Activated CD4-positive, alpha-beta T cell treated with anti-CD3 and anti-CD28 coated beads, Interleukin-2, amount 10 ng/mL, durations not matched to agents 24 days and 14 days (primary cell): ENCODE results near the gene SYNE1. TPM values are rescaled to one million over a fixed set of nuclear protein-coding genes. Genes with fewer than 3 reads are reported as not detected.
"Not testable (repeated sequence)": the region's sequence is repeated elsewhere in the genome, so short reads cannot be mapped to it uniquely, and the experiment has no call there.

Source experiments
- DNase-seq: peaks from one replicate; pipeline ENCODE4 v3.0.0; 2022
- H3K27ac Mint-ChIP-seq: one replicate; pipeline ENCODE4 v1.8.0; 2022; ENCODE audit warnings: mild to moderate bottlenecking, mixed read lengths
- H3K27me3 Mint-ChIP-seq: one replicate; pipeline ENCODE4 v1.8.0; 2022; ENCODE audit warnings: mixed read lengths
- H3K36me3 Mint-ChIP-seq: one replicate; pipeline ENCODE4 v1.8.0; 2022; ENCODE audit warnings: low read depth, mild to moderate bottlenecking, mixed read lengths
- H3K4me1 Mint-ChIP-seq: one replicate; pipeline ENCODE4 v1.8.0; 2021; ENCODE audit warnings: mixed read lengths
- H3K4me3 Mint-ChIP-seq: one replicate; pipeline ENCODE4 v1.8.0; 2022; ENCODE audit warnings: mild to moderate bottlenecking, moderate library complexity, mixed read lengths
- H3K9me3 Mint-ChIP-seq: one replicate; pipeline ENCODE4 v1.8.0; 2021; ENCODE audit warnings: mixed read lengths
- intact Hi-C: fragments of 100-400 bp; cut with micrococcal nuclease; formaldehyde crosslinking; loops from one replicate; pipeline ENCODE4 v1.15.1; 2023
- total RNA-seq: library from RNA; stranded (reverse); gene quantifications from 2 replicates; pipeline ENCODE4 v1.2.3, GENCODE V29; 2022

The SYNE1 gene
- 10.0 and 14.9 TPM in 2 replicates for total RNA-seq

- Mint-ChIP-seq H3K4me3 (peak within 1 kb of the TSS; percentile 64), H3K27me3 (peaks cover 41% of the 10 kb centered on the region), H3K27ac (no peak within 1 kb of the TSS), H3K4me1 (peaks cover 7% of the 10 kb centered on the region), H3K9me3 (no peaks in the 10 kb centered on the region), H3K36me3 (no peaks in the 10 kb centered on the region)
- DNase-seq = no peak
- intact Hi-C loops = no loop called here
Measured at GRCh38 chr6:152637296-152638047, at the start of gene SYNE1. Gene SYNE1, minus strand, starts transcription at chr6:152637362. Its CDS starts 9,031 bp downstream, at chr6:152628331.

DNA sequence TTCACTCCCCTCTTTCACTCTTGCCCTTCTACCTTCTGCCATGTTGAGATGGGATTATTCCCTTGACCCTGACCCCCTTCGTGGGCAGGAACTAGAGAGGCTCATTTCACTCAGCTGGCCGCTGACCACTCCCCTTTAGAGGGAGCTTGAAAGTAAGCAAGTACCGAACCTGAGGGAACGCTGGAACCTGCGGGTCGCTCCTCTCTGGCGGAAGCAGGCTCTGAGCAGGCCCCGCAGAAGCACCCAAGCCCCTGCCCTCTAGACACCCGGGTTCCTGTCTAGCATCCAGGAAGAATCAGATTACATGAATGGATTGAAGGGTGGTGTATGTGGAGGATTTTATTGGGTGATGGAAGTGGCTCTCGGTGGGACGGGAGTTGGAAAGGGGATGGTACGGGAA, 48.7 kb upstream of the SYNE1 start:
- no peak for DNase-seq
- Mint-ChIP-seq H3K27ac (no peak overlapping the region), H3K27me3 (no peaks in the 10 kb centered on the region), H3K9me3 (no peaks in the 10 kb centered on the region), H3K4me3 (no peak overlapping the region), H3K4me1 (no peaks in the 10 kb centered on the region), H3K36me3 (no peaks in the 10 kb centered on the region)
- intact Hi-C loops = no loop called here

DNA sequence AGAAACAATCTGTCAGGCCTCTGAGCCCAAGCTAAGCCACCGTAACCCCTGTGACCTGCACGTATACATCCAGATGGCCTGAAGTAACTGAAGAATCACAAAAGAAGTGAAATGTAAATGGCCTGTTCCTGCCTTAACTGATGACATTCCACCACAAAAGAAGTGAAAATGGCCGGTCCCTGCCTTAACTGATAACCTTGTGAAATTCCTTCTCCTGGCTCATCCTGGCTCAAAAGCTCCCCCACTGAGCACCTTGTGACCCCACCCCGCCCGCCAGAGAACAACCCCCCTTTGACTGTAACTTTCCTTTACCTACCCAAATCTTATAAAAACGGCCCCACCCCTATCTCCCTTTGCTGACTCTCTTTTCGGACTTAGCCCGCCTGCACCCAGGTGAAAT, 45.8 kb upstream of the SYNE1 start:
- DNase-seq, intact Hi-C loops, H3K4me1 Mint-ChIP-seq: not testable (repeated sequence)

DNA sequence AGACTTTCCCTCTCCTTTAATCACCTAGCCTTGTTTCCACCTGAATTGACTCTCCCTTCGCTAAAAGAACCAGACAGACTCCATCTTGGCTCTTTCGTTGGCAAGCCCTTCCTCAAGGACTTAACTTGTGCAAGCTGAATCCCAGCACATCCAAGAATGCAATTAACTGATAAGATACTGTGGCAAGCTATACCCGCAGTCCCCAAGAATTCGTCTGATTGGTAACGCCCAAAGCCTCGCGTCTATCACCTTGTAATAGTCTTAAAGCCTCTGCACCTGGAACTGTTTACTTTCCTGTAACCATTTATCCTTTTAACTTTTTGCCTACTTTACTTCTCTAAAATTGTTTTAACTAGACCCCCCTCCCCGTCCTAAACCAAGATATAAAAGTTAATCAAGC, 45.0 kb upstream of the SYNE1 start:
- no peak for DNase-seq
- Mint-ChIP-seq H3K27ac (no peak overlapping the region), H3K4me1 (no peaks in the 10 kb centered on the region), H3K27me3 (no peaks in the 10 kb centered on the region), H3K9me3 (no peaks in the 10 kb centered on the region), H3K4me3 (no peak overlapping the region), H3K36me3 (no peaks in the 10 kb centered on the region)
- intact Hi-C loops = no loop called here

More for the DNA sequence above, 45.8 kb upstream of the SYNE1 start:
- H3K36me3 Mint-ChIP-seq, H3K27ac Mint-ChIP-seq, H3K27me3 Mint-ChIP-seq, H3K9me3 Mint-ChIP-seq, H3K4me3 Mint-ChIP-seq: not testable (repeated sequence)

- DNase-seq = no peak
- intact Hi-C loops = no loop called here
- H3K4me3 Mint-ChIP-seq = no peak overlapping the region
- H3K27ac Mint-ChIP-seq = no peak overlapping the region
- H3K9me3 Mint-ChIP-seq = no peaks in the 10 kb centered on the region
- H3K4me1 Mint-ChIP-seq = no peaks in the 10 kb centered on the region
- H3K36me3 Mint-ChIP-seq = no peaks in the 10 kb centered on the region
- H3K27me3 Mint-ChIP-seq = no peaks in the 10 kb centered on the region
Measured at GRCh38 chr6:152680879-152681517, 43.8 kb upstream of the SYNE1 start.

- Mint-ChIP-seq H3K9me3 (no peaks in the 10 kb centered on the region), H3K36me3 (no peaks in the 10 kb centered on the region), H3K4me1 (no peaks in the 10 kb centered on the region), H3K27ac (no peak overlapping the region), H3K27me3 (no peaks in the 10 kb centered on the region), H3K4me3 (no peak overlapping the region)
- DNase-seq = no peak
- intact Hi-C loops = no loop called here
Measured at GRCh38 chr6:152680151-152680550, 43.0 kb upstream of the SYNE1 start.

DNA sequence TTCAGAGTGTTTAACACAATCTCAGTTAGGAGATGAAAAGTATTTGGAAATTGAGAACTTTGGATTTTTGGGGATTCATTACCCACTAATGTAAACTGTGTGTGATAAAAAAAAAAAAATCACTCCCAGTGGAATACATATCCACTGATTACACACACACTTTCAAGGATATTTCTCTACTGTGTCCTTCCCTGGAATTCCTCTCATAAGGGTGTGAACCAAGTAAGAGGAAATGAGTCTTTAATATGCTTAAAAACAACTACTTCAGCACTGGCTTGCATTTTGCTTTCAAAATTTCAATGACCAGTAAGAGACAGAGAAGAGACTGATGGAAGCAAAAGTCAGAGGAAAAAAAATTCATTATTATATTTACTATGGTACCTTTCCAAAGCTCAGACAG, 36.1 kb upstream of the SYNE1 start:
- H3K36me3 Mint-ChIP-seq = no peaks in the 10 kb centered on the region

DNA sequence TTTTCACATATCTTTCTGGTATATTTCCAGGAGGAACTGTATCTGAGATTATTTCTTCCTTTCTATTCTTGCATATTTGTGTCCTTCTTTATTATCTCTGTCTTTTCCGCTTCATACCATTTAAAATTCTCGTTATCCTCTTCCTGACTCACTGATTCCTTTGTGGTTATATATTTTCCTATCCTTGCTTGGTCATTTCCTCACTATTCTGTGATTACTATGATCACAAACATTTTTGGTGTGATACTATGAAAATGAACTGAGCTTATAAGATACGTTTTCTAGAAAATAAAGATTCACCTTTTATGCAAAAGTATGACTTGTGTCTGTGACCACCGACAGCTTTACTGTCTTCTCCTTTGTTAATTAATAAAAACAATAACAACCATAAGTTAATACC, 34.0 kb upstream of the SYNE1 start:
- no peaks in the 10 kb centered on the region for H3K9me3 Mint-ChIP-seq
- no peaks in the 10 kb centered on the region for H3K4me1 Mint-ChIP-seq
- peaks cover 3% of the 10 kb centered on the region for H3K27me3 Mint-ChIP-seq
- no peak overlapping the region for H3K4me3 Mint-ChIP-seq
- no peak overlapping the region for H3K27ac Mint-ChIP-seq
- intact Hi-C loops = loop anchor here (10.0 kb wide), 1 partner anchor 116 kb away; no protein-coding TSS in a partner anchor
- H3K36me3 Mint-ChIP-seq = no peaks in the 10 kb centered on the region
- DNase-seq = no peak

More for the DNA sequence above, 36.1 kb upstream of the SYNE1 start:
- Mint-ChIP-seq H3K27me3 (peaks cover 3% of the 10 kb centered on the region), H3K4me3 (no peak overlapping the region), H3K4me1 (no peaks in the 10 kb centered on the region), H3K27ac (no peak overlapping the region), H3K9me3 (no peaks in the 10 kb centered on the region)
- intact Hi-C loops = loop anchor here (10.0 kb wide), 1 partner anchor 118 kb away; no protein-coding TSS in a partner anchor
- DNase-seq = no peak

DNA sequence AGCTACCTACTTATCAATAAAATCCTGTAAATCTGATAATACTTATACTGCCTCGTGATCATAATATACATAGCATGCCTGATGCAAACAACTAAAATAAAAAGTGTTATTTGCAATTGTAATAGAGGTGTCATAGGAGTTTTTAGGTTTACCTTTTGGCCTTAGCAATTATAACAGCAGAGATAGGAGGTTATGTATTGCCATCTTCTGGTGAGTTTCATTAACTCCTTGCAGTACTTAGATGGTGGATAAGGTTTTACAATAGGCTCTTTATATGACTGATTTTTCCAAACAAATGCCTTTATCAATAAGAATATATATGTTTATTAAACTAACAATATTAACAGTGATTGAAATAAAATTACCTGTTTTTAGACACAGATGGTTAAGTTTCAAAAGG, 32.7 kb upstream of the SYNE1 start:
- Mint-ChIP-seq H3K9me3 (no peaks in the 10 kb centered on the region), H3K27me3 (peaks cover 3% of the 10 kb centered on the region), H3K36me3 (no peaks in the 10 kb centered on the region), H3K4me3 (no peak overlapping the region), H3K4me1 (no peaks in the 10 kb centered on the region), H3K27ac (no peak overlapping the region)
- intact Hi-C loops = loop anchor here (10.0 kb wide), 1 partner anchor 115 kb away; no protein-coding TSS in a partner anchor
- no peak for DNase-seq

- Mint-ChIP-seq H3K9me3 (no peaks in the 10 kb centered on the region), H3K4me3 (no peak overlapping the region), H3K27me3 (no peaks in the 10 kb centered on the region), H3K36me3 (no peaks in the 10 kb centered on the region), H3K27ac (no peak overlapping the region), H3K4me1 (no peaks in the 10 kb centered on the region)
- intact Hi-C loops = no loop called here
- no peak for DNase-seq
Measured at GRCh38 chr6:152661776-152662175, 24.6 kb upstream of the SYNE1 start.

- H3K27ac Mint-ChIP-seq = no peak overlapping the region
- H3K27me3 Mint-ChIP-seq = peaks cover 2% of the 10 kb centered on the region
- intact Hi-C loops = no loop called here
- no peak for DNase-seq
- no peaks in the 10 kb centered on the region for H3K4me1 Mint-ChIP-seq
- H3K4me3 Mint-ChIP-seq = no peak overlapping the region
- no peaks in the 10 kb centered on the region for H3K9me3 Mint-ChIP-seq
- no peaks in the 10 kb centered on the region for H3K36me3 Mint-ChIP-seq
Measured at GRCh38 chr6:152651986-152652385, 14.8 kb upstream of the SYNE1 start.

GRCh38 chr6:152648105-152648504, 10.9 kb upstream of the SYNE1 start:
- intact Hi-C loops = no loop called here
- DNase-seq = no peak
- Mint-ChIP-seq H3K9me3 (no peaks in the 10 kb centered on the region), H3K4me3 (no peak overlapping the region), H3K27ac (no peak overlapping the region), H3K4me1 (no peaks in the 10 kb centered on the region), H3K27me3 (peaks cover 8% of the 10 kb centered on the region), H3K36me3 (no peaks in the 10 kb centered on the region)

GRCh38 chr6:152646732-152647131, 9.6 kb upstream of the SYNE1 start:
- DNase-seq, H3K27ac Mint-ChIP-seq, intact Hi-C loops, H3K4me1 Mint-ChIP-seq, H3K27me3 Mint-ChIP-seq, H3K4me3 Mint-ChIP-seq, H3K9me3 Mint-ChIP-seq, H3K36me3 Mint-ChIP-seq: not testable (repeated sequence)

DNA sequence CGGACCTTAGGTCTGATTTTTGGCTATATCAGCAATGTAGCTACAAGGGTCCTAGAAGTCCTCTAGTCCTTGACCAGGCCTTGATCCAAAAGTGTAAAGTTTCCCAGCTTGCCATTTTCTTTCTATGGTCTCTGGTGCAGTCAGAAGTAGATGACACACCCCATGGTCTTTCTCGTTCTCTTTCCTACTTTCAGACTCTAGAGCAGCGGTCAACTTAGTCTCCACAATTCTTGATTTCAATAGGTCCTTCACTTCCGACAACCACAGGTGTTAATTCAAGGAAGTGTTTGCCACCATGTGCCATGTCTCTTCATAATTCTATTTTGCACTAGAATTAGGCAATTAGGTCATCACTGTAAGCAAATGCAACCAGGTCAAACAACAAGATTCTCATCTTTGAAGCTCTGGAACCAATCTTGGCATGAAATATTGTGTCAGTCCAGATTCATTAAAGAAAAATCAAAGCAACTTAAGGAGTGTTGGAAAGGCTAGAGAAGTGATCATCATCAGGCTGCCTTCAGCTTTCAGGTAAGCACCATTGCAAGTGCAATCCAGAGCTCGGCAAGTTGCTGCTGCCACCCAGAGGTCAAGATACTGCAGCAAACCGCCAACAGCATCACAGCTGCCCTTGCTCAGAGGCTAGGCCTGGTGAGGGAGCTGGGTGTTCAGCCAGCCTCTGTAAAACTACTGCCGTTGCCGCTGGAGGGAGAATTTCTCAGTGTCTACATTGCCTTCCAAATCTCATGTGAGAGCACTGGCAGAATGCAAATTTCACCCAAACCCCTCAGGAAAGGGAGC, 5.6 kb upstream of the SYNE1 start:
- Mint-ChIP-seq H3K4me1 (no peaks in the 10 kb centered on the region), H3K27me3 (peaks cover 17% of the 10 kb centered on the region), H3K36me3 (no peaks in the 10 kb centered on the region), H3K9me3 (no peaks in the 10 kb centered on the region), H3K27ac (no peak overlapping the region), H3K4me3 (no peak overlapping the region)
- peak; percentile 57 for DNase-seq
- intact Hi-C loops = no loop called here
